ENCODE data around the gene CAMTA1.

Gene CAMTA1

GRCh38 chr1:6987940-6988339, 202.7 kb downstream of the CAMTA1 start:
- no peak for DNase-seq

GRCh38 chr1:6988796-6989195, 203.5 kb downstream of the CAMTA1 start:
- no peak for DNase-seq

GRCh38 chr1:6989212-6990159, 204.2 kb downstream of the CAMTA1 start:
- DNase-seq = no peak

- DNase-seq = no peak
Measured at GRCh38 chr1:6991266-6991665, 206.0 kb downstream of the CAMTA1 start.

- no peak for DNase-seq
Measured at GRCh38 chr1:6995789-6996188, 210.5 kb downstream of the CAMTA1 start.

GRCh38 chr1:6996371-6996770, 211.1 kb downstream of the CAMTA1 start:
- DNase-seq = no peak

- no peak for DNase-seq
Measured at GRCh38 chr1:6996866-6997265, 211.6 kb downstream of the CAMTA1 start.

- DNase-seq = no peak
Measured at GRCh38 chr1:6998267-6998666, 213.0 kb downstream of the CAMTA1 start.

GRCh38 chr1:6999826-7000225, 214.6 kb downstream of the CAMTA1 start:
- DNase-seq = no peak

- DNase-seq = no peak
Measured at GRCh38 chr1:7000720-7001119, 215.5 kb downstream of the CAMTA1 start.

GRCh38 chr1:7002728-7003127, 217.5 kb downstream of the CAMTA1 start:
- no peak for DNase-seq

- no peak for DNase-seq
Measured at GRCh38 chr1:7003676-7004075, 218.4 kb downstream of the CAMTA1 start.

- no peak for DNase-seq
Measured at GRCh38 chr1:7004181-7004580, 218.9 kb downstream of the CAMTA1 start.

GRCh38 chr1:7005762-7006161, 220.5 kb downstream of the CAMTA1 start:
- no peak for DNase-seq

- no peak for DNase-seq
Measured at GRCh38 chr1:7006996-7007871, 222.0 kb downstream of the CAMTA1 start.

- no peak for DNase-seq
Measured at GRCh38 chr1:7007902-7008301, 222.6 kb downstream of the CAMTA1 start.

- DNase-seq = no peak
Measured at GRCh38 chr1:7008331-7008730, 223.1 kb downstream of the CAMTA1 start.

GRCh38 chr1:7008975-7009740, 223.9 kb downstream of the CAMTA1 start:
- no peak for DNase-seq

GRCh38 chr1:7009741-7010525, 224.7 kb downstream of the CAMTA1 start:
- no peak for DNase-seq

GRCh38 chr1:7010534-7011200, 225.4 kb downstream of the CAMTA1 start:
- DNase-seq = no peak

- no peak for DNase-seq
Measured at GRCh38 chr1:7011826-7012225, 226.6 kb downstream of the CAMTA1 start.
